K562 (cell line): ENCODE results near the gene SH3BP5. TPM values are rescaled to one million over a fixed set of nuclear protein-coding genes. Genes with fewer than 3 reads are reported as not detected.
A peak's percentile ranks its signal among the peaks of the same experiment; 100 is the strongest.

Experiments used
- CBFB ChIP-seq: sonication (generic); formaldehyde crosslinking; IDR thresholded peaks from 2 replicates; pipeline ENCODE4 v1.4.0; 2020; ENCODE audit warnings: mild to moderate bottlenecking, missing genetic modification reagents
- ETV5 ChIP-seq: sonication (generic); formaldehyde crosslinking; IDR thresholded peaks from 2 replicates; pipeline ENCODE4 v1.4.0; 2020; ENCODE audit warnings: low read depth, mild to moderate bottlenecking, missing genetic modification reagents
- FOS ChIP-seq: IDR thresholded peaks from 3 replicates; pipeline ENCODE4 v1.6.1; 2011; ENCODE audit not compliant: insufficient read length; ENCODE audit errors: extremely low read depth
- KDM1A ChIP-seq, 2 experiments: fragments of 450-650 bp; IDR thresholded peaks; 2 replicates each; pipeline ENCODE4 v1.6.1; 2016; ENCODE audit warnings: mild to moderate bottlenecking in 2 of 2
- LCOR ChIP-seq: sonication (generic); formaldehyde crosslinking; IDR thresholded peaks from 2 replicates; pipeline ENCODE4 v1.8.0; 2022; ENCODE audit warnings: mild to moderate bottlenecking, missing genetic modification reagents
- MYC ChIP-seq, 2 experiments: fragments of 250-450 bp in 1 of 2; sonication (Bioruptor Pico) in 1 of 2; IDR thresholded peaks; 2 replicates each; pipeline versions ENCODE4 v1.5.1 to v1.6.1; 2012 to 2021; ENCODE audit warnings: low read depth in 2 of 2, borderline replicate concordance in 1 of 2, improper control_type of control experiment in 1 of 2, low read length in 1 of 2, mild to moderate bottlenecking in 1 of 2, moderate library complexity in 1 of 2
- NFIC ChIP-seq: fragments of 450-650 bp; IDR thresholded peaks from 2 replicates; pipeline ENCODE4 v1.6.1; 2017; ENCODE audit warnings: mild to moderate bottlenecking, inconsistent platforms
- NR3C1 ChIP-seq: sonication (generic); formaldehyde crosslinking; IDR thresholded peaks from 2 replicates; pipeline ENCODE4 v1.8.1; 2022; ENCODE audit warnings: missing genetic modification reagents
- SIN3A ChIP-seq, 2 experiments: fragments of 150-350 bp in 1 of 2; IDR thresholded peaks; 2 replicates each; pipeline ENCODE4 v1.6.1; 2011 to 2016; ENCODE audit warnings: borderline replicate concordance in 2 of 2, low read depth in 2 of 2, low read length in 2 of 2, mild to moderate bottlenecking in 2 of 2, moderate library complexity in 2 of 2; ENCODE audit not compliant: control insufficient read depth in 1 of 2
- SMARCA4 ChIP-seq: fragments of 450-650 bp; IDR thresholded peaks from 2 replicates; pipeline ENCODE4 v1.6.1; 2016
- SMARCC2 ChIP-seq: fragments of 450-650 bp; IDR thresholded peaks from 2 replicates; pipeline ENCODE4 v1.6.1; 2017; ENCODE audit warnings: antibody characterized with exemption, moderate library complexity, mild to moderate bottlenecking, low read depth
- SRSF9 ChIP-seq: fragments of 200-400 bp; formaldehyde crosslinking; IDR thresholded peaks from 2 replicates; pipeline ENCODE4 v1.6.1; 2017; ENCODE audit warnings: low read depth, low read length, borderline replicate concordance
- XRCC4 ChIP-seq: IDR thresholded peaks from one replicate; pipeline ENCODE4 v1.6.1; 2011; ENCODE audit not compliant: insufficient read depth, insufficient read length; ENCODE audit errors: extremely low read depth
- ZNF253 ChIP-seq: fragments of 250-450 bp; sonication (Bioruptor Pico); conservative IDR thresholded peaks from 2 replicates; pipeline ENCODE4 v1.6.1; 2021; ENCODE audit warnings: mild to moderate bottlenecking
- ZNF507 ChIP-seq: conservative IDR thresholded peaks from 2 replicates; pipeline ENCODE4 v1.6.1; 2017; ENCODE audit warnings: missing genetic modification characterization, missing compliant biosample characterization
- polyA plus RNA-seq, 8 experiments: library from polyadenylated mRNA; depleted of rRNA in 4 of 8; stranded (reverse) in 5 of 8; unstranded in 3 of 8; fragments of >200 nt; fragmentation: Nextera tagmentation in 2 of 8; fragmentation: Illumina TruSeq in 1 of 8; extraction: Ambion mirVana in 2 of 8; extraction: Trizol in 1 of 8; gene quantifications; 2 replicates each; pipeline versions ENCODE4 v1.2.1 to v1.2.3, GENCODE V29; 2011 to 2014; ENCODE audit warnings: inconsistent platforms in 1 of 8, missing spikeins in 1 of 8
- total RNA-seq, 7 experiments: library from RNA; depleted of rRNA in 6 of 7; stranded (reverse); fragments of >200 nt in 6 of 7; fragmentation: Illumina TruSeq in 2 of 7; extraction: Trizol in 2 of 7; gene quantifications; 2 replicates each; pipeline versions ENCODE4 v1.2.1 to v1.2.3, GENCODE V29; 2011 to 2021; ENCODE audit warnings: low replicate concordance in 1 of 7
- TF ChIP-seq, protein P1 (sequence below): sonication (generic); formaldehyde crosslinking; IDR thresholded peaks from 2 replicates; pipeline ENCODE4 v1.8.1; 2023; ENCODE audit warnings: mild to moderate bottlenecking, missing genetic modification reagents
- TF ChIP-seq, protein P2 (sequence below): fragments of 450-650 bp; IDR thresholded peaks from 2 replicates; pipeline ENCODE4 v1.6.1; 2017; ENCODE audit warnings: mild to moderate bottlenecking, moderate library complexity
- TF ChIP-seq, protein P3 (sequence below): sonication (generic); formaldehyde crosslinking; IDR thresholded peaks from 2 replicates; pipeline ENCODE4 v1.8.0; 2023; ENCODE audit warnings: missing genetic modification reagents, mild to moderate bottlenecking, borderline replicate concordance

The SH3BP5 gene
- total and polyA plus RNA-seq, 9 of the 15 experiments (the other 6 are each of a cell fraction or from before 2014, with no cell fraction given): 2.9 to 29.0 (median 14.9) TPM

DNA sequence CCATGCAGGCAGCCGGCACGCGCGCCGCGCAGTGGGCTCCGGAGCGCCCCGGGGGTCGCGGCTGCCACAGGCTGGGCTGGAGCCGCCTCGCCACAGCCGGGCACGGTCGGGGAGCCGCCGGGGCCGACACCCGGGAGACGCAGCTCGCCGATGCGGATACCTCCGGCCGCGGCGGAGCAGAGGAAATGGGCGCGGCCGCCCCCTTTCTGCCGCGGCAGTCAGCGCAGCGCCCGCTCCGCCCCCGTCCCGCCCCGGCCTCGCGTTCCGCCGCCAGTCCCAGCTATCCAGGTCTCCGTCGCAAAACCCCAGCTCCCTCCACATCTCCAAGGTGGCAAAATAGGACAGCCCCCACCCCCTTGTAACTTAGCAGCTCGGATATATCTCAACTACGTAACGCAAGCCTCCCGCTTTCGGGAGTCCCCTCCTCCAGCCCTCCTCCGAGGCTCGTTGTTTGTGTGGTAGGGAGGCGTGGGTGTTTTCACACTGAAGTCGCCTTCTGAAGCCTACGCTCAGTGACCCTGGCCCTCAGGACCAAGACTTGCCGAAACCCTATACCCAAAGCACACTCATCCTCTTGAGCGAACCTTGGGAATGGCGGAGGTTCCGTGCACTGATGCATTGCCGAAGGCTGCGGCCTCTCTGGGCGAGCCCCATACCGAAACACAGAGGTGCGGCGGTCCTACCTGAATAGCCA is at the start of gene SH3BP5 (continued):
- TF ChIP-seq, protein P1, sequence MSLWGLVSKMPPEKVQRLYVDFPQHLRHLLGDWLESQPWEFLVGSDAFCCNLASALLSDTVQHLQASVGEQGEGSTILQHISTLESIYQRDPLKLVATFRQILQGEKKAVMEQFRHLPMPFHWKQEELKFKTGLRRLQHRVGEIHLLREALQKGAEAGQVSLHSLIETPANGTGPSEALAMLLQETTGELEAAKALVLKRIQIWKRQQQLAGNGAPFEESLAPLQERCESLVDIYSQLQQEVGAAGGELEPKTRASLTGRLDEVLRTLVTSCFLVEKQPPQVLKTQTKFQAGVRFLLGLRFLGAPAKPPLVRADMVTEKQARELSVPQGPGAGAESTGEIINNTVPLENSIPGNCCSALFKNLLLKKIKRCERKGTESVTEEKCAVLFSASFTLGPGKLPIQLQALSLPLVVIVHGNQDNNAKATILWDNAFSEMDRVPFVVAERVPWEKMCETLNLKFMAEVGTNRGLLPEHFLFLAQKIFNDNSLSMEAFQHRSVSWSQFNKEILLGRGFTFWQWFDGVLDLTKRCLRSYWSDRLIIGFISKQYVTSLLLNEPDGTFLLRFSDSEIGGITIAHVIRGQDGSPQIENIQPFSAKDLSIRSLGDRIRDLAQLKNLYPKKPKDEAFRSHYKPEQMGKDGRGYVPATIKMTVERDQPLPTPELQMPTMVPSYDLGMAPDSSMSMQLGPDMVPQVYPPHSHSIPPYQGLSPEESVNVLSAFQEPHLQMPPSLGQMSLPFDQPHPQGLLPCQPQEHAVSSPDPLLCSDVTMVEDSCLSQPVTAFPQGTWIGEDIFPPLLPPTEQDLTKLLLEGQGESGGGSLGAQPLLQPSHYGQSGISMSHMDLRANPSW (CRISPR knock-in tag): 0 out of 2 replicates have a peak, but pooled peaks have one; percentile 25
- TF ChIP-seq SIN3A (IDR thresholded peaks at IDR 0.05; ENCODE audit: borderline replicate concordance in 2 of 2, control insufficient read depth in 1 of 2, low read depth in 2 of 2, low read length in 2 of 2) (peak in 1 of 2 experiments; percentile 71; a peak in 1 of 4 replicates), SMARCA4 (no peak), SRSF9 (no peak), ZNF507 (no peak), FOS (no peak), NR3C1 (0 out of 2 replicates have a peak, but pooled peaks have one; percentile 40), KDM1A (IDR thresholded peaks at IDR 0.05) (no peak), MYC (IDR thresholded peaks at IDR 0.05; ENCODE audit: low read depth, low read length) (peak; percentile 47; the same call in 1 of the 2 replicates), MYC (CRISPR knock-in tag; IDR thresholded peaks at IDR 0.05; ENCODE audit: borderline replicate concordance, low read depth) (no peak), LCOR (CRISPR knock-in tag) (peak; percentile 38; the same call in 1 of the 2 replicates), NFIC (no peak; the same call in 1 of the 2 replicates), CBFB (no peak; the same call in 1 of the 2 replicates), ZNF253 (CRISPR knock-in tag) (no peak), ETV5 (no peak; the same call in 1 of the 2 replicates), XRCC4 (no peak), SMARCC2 (no peak; the same call in 1 of the 2 replicates)
- TF ChIP-seq, protein P2, sequence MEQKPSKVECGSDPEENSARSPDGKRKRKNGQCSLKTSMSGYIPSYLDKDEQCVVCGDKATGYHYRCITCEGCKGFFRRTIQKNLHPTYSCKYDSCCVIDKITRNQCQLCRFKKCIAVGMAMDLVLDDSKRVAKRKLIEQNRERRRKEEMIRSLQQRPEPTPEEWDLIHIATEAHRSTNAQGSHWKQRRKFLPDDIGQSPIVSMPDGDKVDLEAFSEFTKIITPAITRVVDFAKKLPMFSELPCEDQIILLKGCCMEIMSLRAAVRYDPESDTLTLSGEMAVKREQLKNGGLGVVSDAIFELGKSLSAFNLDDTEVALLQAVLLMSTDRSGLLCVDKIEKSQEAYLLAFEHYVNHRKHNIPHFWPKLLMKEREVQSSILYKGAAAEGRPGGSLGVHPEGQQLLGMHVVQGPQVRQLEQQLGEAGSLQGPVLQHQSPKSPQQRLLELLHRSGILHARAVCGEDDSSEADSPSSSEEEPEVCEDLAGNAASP: no peak
- TF ChIP-seq, protein P3, sequence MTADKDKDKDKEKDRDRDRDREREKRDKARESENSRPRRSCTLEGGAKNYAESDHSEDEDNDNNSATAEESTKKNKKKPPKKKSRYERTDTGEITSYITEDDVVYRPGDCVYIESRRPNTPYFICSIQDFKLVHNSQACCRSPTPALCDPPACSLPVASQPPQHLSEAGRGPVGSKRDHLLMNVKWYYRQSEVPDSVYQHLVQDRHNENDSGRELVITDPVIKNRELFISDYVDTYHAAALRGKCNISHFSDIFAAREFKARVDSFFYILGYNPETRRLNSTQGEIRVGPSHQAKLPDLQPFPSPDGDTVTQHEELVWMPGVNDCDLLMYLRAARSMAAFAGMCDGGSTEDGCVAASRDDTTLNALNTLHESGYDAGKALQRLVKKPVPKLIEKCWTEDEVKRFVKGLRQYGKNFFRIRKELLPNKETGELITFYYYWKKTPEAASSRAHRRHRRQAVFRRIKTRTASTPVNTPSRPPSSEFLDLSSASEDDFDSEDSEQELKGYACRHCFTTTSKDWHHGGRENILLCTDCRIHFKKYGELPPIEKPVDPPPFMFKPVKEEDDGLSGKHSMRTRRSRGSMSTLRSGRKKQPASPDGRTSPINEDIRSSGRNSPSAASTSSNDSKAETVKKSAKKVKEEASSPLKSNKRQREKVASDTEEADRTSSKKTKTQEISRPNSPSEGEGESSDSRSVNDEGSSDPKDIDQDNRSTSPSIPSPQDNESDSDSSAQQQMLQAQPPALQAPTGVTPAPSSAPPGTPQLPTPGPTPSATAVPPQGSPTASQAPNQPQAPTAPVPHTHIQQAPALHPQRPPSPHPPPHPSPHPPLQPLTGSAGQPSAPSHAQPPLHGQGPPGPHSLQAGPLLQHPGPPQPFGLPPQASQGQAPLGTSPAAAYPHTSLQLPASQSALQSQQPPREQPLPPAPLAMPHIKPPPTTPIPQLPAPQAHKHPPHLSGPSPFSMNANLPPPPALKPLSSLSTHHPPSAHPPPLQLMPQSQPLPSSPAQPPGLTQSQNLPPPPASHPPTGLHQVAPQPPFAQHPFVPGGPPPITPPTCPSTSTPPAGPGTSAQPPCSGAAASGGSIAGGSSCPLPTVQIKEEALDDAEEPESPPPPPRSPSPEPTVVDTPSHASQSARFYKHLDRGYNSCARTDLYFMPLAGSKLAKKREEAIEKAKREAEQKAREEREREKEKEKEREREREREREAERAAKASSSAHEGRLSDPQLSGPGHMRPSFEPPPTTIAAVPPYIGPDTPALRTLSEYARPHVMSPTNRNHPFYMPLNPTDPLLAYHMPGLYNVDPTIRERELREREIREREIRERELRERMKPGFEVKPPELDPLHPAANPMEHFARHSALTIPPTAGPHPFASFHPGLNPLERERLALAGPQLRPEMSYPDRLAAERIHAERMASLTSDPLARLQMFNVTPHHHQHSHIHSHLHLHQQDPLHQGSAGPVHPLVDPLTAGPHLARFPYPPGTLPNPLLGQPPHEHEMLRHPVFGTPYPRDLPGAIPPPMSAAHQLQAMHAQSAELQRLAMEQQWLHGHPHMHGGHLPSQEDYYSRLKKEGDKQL: no peak
